IPS-18c (cell line): Measurements from ENCODE around the gene MRFAP1.
A peak's percentile ranks its signal among the peaks of the same experiment; 100 is the strongest.

Source experiments
- H3K4me3 ChIP-seq: 2 replicates; pipeline ENCODE4 v1.7.0; 2013; ENCODE audit warnings: low read depth, mild to moderate bottlenecking, low read length, moderate library complexity; ENCODE audit not compliant: insufficient read depth
- H3K9me3 ChIP-seq: one replicate; pipeline ENCODE4 v1.6.1; 2013; ENCODE audit warnings: mild to moderate bottlenecking, low read length, moderate library complexity; ENCODE audit not compliant: control insufficient read depth, insufficient read depth

MRFAP1 gene

GRCh38 chr4:6673660-6674499 is 33.4 kb downstream of the MRFAP1 start:
- Histone ChIP-seq H3K9me3 (no peaks in the 10 kb centered on the region), H3K4me3 (peak overlapping the region; percentile 74)

- no peaks in the 10 kb centered on the region for H3K9me3 ChIP-seq
These were observed 34.1 kb downstream of the MRFAP1 start for GRCh38 chr4:6674500-6675149.

GRCh38 chr4:6676722-6677558 is 36.5 kb downstream of the MRFAP1 start:
- no peaks in the 10 kb centered on the region for H3K9me3 ChIP-seq
- H3K4me3 ChIP-seq: no peak overlapping the region

More at GRCh38 chr4:6674500-6675149, 34.1 kb downstream of the MRFAP1 start:
- peak overlapping the region; percentile 74 for H3K4me3 ChIP-seq

DNA sequence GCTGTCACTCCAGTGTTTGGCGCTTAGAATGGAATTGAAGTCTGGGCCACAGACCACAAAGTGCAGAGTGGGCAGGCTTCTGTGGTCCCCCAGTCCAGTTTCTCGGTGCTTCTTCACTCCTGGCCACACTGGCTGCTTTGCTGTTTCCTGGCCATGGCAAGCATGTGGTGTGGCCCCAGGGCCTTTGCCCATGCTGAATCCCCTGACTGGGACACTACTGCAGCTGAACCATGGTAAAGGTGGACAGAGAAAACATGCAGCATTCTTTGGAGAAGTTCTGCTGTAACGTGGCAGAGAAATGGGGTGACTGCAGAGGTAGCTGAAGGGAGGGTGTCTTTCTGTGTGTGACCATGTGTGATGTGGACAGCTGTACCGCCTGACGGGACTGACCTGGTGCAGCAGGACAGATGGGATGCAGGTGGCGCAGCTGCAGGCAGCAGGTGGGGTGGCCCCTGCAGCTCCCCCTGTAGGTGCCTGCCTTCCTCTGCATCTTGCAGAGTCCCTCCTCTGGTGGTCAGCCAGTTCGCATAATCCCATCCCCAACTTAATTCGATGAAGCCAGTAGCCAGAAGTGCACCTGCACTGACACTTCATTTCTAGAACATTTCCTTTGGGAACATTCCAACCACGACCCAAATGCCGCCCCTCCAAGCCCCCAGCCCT is 40.0 kb downstream of the MRFAP1 start:
- no peaks in the 10 kb centered on the region for H3K9me3 ChIP-seq
- H3K4me3 ChIP-seq: no peak overlapping the region

GRCh38 chr4:6681191-6681590 is 40.7 kb downstream of the MRFAP1 start:
- no peaks in the 10 kb centered on the region for H3K9me3 ChIP-seq
- no peak overlapping the region for H3K4me3 ChIP-seq

GRCh38 chr4:6682862-6683590 is 42.5 kb downstream of the MRFAP1 start:
- H3K4me3 ChIP-seq: no peak overlapping the region
- no peaks in the 10 kb centered on the region for H3K9me3 ChIP-seq

GRCh38 chr4:6684656-6685055 is 44.2 kb downstream of the MRFAP1 start:
- no peak overlapping the region for H3K4me3 ChIP-seq
- H3K9me3 ChIP-seq: no peaks in the 10 kb centered on the region

DNA sequence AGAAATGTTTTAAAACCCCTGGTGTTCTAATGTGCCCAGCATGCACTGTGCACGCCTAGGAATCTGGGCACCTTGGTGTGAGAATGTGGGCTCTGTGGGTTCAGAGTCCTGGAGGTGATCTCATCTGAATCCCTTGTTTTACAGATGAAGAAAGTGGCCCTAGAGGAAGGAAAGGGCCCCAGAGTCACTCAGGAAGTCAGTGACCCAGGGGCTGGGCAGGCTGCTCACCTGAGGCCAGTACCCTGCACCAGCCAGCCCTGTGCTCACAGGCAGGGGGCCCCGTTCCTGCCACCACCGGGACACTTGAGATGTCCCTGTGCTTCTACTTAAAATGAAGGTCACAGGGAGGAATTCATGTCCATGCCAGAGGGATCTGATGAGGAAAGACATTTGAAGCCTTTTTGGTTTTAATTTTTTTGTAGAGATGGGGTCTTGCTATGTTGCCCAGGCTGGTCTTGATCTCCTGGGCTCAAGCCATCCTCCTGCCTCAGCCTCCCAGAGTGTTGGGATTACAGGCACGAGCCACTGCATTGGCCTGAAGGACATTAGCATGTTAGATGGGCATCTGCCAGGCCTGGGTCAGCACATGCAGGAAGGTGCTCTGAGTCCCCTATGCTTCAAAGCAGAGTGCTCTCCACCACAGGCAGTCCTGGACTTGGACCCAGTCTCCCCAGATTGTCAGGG is 45.8 kb downstream of the MRFAP1 start:
- Histone ChIP-seq H3K4me3 (no peak overlapping the region), H3K9me3 (no peaks in the 10 kb centered on the region)

DNA sequence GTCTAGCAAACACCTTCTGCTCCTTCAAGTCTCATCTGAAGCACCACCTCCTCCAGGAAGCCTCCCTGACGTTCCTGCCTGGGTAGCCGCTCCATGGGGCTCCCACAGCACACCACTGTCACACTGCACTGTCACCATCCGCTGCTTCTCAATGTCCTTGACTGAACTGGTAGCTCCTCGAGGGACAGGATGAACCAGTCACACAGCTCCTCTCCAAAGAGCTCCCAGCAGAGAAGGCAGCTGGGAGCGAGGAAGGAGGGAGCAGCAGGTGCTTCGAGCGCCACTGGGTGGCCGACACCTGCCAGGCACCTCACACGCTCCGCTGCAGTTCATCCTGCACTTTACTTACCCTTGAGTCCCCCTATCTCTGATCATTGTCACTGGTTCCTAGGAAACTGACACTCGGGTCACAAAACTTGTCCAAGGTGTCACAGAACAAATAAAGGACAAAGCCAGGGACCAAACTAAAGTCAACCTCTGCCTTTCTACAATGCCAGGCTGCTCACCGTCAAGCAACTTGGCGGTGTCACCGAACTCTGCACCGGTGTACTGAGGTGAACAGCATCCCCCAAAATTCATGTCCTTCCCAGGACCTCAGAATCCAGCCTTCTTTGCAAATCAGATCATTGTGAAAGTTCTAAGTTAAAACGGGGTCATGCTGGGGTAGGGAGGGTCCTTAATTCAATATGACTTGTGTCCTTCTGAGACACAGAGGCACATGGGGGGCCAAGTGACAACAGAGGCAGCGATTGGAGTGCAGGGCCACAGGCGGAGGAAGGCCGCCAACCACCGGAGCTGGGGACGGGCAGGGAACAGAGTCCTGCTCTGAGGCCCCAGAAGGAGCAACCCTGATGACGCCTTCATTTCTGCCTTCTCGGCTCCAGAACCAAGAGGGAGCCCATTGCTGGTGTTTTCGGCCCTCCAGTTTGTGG is 47.7 kb downstream of the MRFAP1 start:
- Histone ChIP-seq H3K4me3 (no peak overlapping the region), H3K9me3 (no peaks in the 10 kb centered on the region)

DNA sequence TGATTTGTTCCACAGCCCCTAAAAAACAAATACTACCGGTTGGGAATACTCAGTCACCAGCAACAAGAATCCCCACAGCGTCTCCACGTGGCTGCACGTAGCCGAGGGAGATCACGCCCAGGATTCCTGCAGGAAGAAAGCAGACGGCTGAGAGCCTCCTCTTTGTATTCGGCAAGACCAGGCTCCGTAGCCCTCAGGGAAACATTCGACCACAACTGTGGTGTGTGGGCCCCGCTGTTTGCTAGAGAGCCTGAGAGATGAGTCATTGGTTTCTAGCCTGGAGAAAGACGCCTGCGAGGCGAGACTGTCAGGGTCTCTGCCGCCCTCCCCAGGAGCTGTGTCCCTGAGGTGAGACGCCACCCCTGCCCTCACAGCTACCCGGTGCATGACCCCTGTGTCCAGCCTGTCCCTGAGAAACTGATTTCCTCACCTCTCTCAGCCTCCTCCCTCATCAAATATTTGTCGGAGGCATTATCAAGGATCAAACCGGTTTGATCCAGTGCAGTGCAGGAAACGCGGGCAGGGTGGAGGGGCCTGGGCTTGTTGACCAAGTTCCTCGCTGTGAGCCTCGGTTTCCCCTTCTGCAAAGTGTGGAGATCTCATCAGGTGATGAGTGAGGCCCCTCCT is 48.5 kb downstream of the MRFAP1 start:
- Histone ChIP-seq H3K9me3 (no peaks in the 10 kb centered on the region), H3K4me3 (no peak overlapping the region)

- Histone ChIP-seq H3K4me3 (no peak overlapping the region), H3K9me3 (no peaks in the 10 kb centered on the region)
These were observed 49.0 kb downstream of the MRFAP1 start for GRCh38 chr4:6689506-6689960.
